Left cardiac atrium (tissue), 4 donors: Measurements from ENCODE around the gene ANO2. TPM values are rescaled to one million over a fixed set of nuclear protein-coding genes. Genes with fewer than 3 reads are reported as not detected.

ENCODE experiments used
- ATAC-seq, 2 donors: fragments of 200-7000 bp; cut with Tn5 transposase; one replicate each; pipeline ENCODE4 v1.9.1; 2020; ENCODE audit warnings: mild to moderate bottlenecking in 2 of 2, moderate library complexity in 2 of 2
- DNase-seq: peaks from one replicate; pipeline ENCODE4 v3.0.0-alpha.2; 2020
- intact Hi-C, 2 donors: fragments of 100-400 bp; cut with DNase I; formaldehyde crosslinking; loops; one replicate each; pipeline versions ENCODE4 v1.14.1 to v1.15.1; 2022 to 2023
- total RNA-seq, 2 donors: library from RNA; stranded (reverse); fragmentation: NEBNext Ultra II Directional; extraction: Animal tissue kit (Norgen Biotek cat#: 25700); gene quantifications; one replicate each; pipeline ENCODE4 v1.2.1, GENCODE V29; 2021
- donor health status: DM: no; HTN: yes; CAD: no.
- donor health status: DM: no; HTN: yes; CAD: no; lungs with severe emphysema.
- donor health status: DM: yes; HTN: yes; CAD: no.
- donor health status: Dilated cardiomyopathy.

The ANO2 gene
- total RNA-seq, 2 donors from 2014 or later = 11.5 to 23.4 TPM

- intact Hi-C loops = no loop called here
- DNase-seq (no peak), ATAC-seq (peak in 1 of 2 donors; percentile 40)
Measured at GRCh38 chr12:5768171-5768570, 176.9 kb downstream of the ANO2 start.

DNA sequence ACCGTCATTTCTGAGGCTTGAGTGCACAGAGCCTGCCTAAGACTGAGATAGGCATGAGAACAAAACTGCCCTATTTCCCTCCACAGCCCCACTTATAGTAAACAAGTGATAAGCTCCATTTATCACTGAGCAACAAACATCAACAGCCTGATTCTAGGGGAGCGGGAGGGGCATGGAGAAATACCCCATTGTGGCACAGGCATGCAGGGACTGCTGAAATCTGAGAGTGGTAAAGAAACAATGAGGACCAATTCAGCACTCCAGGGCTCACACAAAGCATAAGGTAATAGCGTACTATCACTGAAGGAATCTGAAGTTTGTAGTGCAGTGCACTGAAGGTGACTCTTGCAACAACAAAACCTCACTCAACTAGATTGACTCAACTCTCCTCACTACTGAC is 186.7 kb downstream of the ANO2 start:
- DNase-seq (no peak), ATAC-seq (no peak)
- intact Hi-C loops = no loop called here

GRCh38 chr12:5756338-5756842 is 188.7 kb downstream of the ANO2 start:
- no peak for ATAC-seq
- intact Hi-C loops = no loop called here

DNA sequence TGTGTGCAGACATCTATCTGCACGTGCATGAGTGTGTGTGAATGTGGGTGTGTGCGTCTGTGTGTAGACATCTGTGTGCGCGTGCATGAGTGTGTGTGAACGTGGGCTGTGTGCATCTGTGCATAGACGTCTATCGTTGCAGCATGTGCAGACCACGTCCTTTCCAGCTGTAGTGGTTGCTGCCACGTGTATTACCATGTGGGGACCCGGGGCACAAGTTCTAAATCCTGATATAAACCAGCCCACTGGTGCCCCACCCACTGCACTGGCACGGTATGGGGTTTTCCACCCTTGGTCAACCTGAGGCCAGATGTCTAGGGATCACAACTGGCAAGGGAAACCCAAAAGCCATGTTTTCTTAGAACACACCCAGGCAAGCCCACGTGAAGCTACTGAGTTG is 197.0 kb downstream of the ANO2 start:
- DNase-seq (peak; percentile 36), ATAC-seq (no peak)
- intact Hi-C loops = loop anchor here in 1 of 2 donors (5.0 kb wide), 1 partner anchor 34 kb away; no protein-coding TSS in a partner anchor

More at GRCh38 chr12:5756338-5756842, 188.7 kb downstream of the ANO2 start:
- DNase-seq = no peak

- ATAC-seq (no peak), DNase-seq (no peak)
- intact Hi-C loops = loop anchor here in 1 of 2 donors (5.0 kb wide), 1 partner anchor 35 kb away; no protein-coding TSS in a partner anchor
Measured at GRCh38 chr12:5746917-5747316, 198.1 kb downstream of the ANO2 start.

DNA sequence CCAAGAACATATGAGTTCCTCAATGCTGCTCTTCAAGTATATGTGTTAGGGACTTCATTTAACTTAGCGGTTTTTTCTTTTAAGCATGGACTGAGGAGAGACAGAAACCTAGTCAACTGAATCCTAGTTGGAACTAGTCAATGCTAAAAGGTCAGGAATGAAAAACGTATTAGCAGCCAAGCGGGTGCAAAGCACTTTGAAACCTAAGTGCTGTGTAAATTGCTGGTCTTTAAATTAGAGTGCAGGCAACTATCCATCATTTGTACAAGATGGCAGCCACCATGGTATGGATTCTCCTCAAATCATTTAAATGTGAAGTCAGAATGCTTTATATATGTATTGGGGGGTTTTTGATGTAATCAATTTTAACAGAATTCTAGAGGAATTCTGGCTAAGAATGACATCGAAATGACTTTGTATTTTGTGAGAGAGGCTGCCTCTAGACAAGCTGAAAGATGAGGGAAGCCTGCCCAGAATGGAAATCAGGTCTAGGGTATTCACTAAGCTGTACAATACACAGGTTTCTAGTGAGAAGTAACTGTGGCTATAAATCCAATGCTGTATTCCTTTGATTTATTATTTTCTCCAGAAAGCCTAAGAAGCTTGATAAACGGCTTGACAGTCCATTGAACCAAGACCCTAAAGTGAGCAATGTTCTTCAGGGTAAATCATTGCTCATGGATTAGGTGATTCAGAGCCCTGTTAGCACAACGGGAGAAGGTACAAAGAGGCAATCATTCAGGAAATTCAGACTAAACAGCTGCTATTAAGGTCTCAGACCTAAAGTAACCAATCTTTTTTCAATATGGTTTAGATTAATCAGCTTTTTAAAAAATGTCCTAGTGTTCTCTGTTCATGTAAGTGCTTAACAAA is 198.8 kb downstream of the ANO2 start:
- no peak for ATAC-seq
- no peak for DNase-seq
- intact Hi-C loops = loop anchor here in 1 of 2 donors (5.0 kb wide), 1 partner anchor 36 kb away; no protein-coding TSS in a partner anchor

- ATAC-seq (peak; percentile 69 to 94), DNase-seq (peak; percentile 73)
- intact Hi-C loops = loop anchor here in 1 of 2 donors (5.0 kb wide), 1 partner anchor 37 kb away; no protein-coding TSS in a partner anchor
Measured at GRCh38 chr12:5745251-5745888, 199.7 kb downstream of the ANO2 start.

DNA sequence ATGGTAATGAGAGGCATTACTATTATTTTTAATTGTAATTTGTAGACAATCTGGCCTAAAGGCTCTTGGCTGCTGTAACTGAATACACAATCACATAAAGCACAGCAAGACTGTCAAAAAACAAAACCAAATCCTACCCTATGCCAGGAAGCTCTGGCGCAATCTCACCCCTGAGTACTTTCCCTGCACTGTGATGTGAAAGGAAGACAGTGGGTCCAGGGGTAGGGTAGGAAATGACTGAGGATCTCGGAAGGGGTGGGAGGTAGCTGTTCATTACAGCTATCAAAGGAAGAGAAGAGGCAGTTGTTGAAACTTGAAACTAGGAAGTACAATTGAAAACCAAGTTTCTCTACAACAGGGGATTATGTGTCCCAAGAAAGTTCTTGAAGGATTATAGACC is 202.8 kb downstream of the ANO2 start:
- intact Hi-C loops = no loop called here

DNA sequence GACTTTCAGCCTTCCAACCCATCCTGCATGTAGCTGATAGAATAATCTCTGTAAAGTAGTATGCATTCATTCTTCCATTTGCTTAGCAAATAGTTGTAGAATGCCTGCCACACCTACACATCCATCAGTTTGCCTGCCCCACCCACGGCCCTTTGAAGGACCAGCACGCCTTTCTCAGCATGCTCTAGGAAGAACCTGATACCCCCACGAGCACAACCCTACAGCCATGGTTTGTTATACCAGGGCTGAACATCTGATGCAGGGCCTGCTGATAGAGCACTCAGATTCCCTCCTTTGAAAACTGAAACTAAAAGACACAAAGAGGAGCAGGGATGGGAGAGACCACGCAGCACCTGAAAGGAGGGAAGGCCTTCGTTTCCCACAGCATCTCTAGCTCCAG is 205.1 kb downstream of the ANO2 start:
- ATAC-seq (no peak), DNase-seq (no peak)
- intact Hi-C loops = no loop called here

More for the DNA sequence above, 202.8 kb downstream of the ANO2 start:
- DNase-seq (no peak), ATAC-seq (no peak)

DNA sequence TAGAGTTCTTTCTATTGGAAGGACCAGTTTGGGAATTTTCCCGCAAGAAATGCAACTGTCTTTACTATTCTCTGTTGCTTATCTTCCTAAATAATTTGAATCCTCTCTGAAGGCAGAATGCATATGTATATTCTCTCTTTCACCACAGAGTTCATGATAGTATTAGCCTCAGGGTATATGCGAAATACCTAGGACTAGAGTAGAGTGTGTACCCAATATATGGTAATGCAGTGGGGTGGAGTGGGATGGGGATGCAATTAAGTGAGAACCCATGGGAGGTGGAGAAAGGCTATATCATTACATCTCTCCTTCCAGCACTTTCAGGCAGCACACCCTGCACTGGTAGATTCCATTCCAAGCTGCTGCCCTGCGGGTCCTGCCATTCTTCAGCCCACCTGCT is 207.3 kb downstream of the ANO2 start:
- intact Hi-C loops = no loop called here
- ATAC-seq (no peak), DNase-seq (no peak)

DNA sequence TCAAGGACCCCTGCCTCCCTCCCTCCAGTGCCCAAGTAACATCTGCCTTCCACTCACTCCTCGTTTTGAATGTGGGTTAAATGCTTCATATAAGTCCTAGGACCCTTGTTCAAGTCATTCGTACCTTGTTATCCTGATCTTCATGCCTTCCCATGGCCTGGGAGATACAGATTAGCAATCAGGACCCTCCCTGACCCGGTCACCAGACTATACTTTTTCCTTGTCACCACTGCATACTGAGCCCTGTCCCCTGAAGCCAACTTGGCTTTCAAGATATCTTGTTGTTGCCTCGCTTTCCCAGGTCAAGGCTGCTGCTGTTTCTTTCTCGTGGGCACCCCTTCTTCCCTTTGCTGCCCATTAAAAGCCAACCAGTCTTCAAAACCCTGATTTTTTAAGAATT is 208.5 kb downstream of the ANO2 start:
- intact Hi-C loops = no loop called here
- no peak for ATAC-seq
- DNase-seq = no peak

GRCh38 chr12:5736016-5736415 is 209.0 kb downstream of the ANO2 start:
- ATAC-seq (no peak), DNase-seq (no peak)
- intact Hi-C loops = no loop called here

- intact Hi-C loops = no loop called here
- ATAC-seq = no peak
- DNase-seq = no peak
Measured at GRCh38 chr12:5733916-5734315, 211.1 kb downstream of the ANO2 start.

- ATAC-seq (no peak), DNase-seq (no peak)
- intact Hi-C loops = no loop called here
Measured at GRCh38 chr12:5733136-5733755, 211.8 kb downstream of the ANO2 start.

DNA sequence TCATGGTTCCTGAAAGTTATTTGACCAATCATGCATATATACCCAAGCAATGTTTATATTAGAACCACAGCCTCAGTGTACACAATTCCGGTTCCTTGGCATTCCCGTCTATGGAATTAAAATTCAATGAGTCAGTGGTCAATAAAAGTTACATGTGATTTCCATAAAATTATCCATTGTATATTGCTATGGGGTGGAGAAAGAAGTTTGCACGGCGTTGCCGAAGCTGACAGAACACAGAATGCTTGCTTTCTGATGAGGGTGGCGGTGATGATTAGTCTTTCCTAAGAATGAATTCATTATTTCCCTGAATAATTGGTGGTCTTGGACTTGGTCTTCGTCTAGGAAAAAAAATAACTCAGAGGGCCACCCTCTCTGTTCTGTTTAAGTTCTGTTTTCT is 214.1 kb downstream of the ANO2 start:
- no peak for DNase-seq
- ATAC-seq = no peak
- intact Hi-C loops = no loop called here

DNA sequence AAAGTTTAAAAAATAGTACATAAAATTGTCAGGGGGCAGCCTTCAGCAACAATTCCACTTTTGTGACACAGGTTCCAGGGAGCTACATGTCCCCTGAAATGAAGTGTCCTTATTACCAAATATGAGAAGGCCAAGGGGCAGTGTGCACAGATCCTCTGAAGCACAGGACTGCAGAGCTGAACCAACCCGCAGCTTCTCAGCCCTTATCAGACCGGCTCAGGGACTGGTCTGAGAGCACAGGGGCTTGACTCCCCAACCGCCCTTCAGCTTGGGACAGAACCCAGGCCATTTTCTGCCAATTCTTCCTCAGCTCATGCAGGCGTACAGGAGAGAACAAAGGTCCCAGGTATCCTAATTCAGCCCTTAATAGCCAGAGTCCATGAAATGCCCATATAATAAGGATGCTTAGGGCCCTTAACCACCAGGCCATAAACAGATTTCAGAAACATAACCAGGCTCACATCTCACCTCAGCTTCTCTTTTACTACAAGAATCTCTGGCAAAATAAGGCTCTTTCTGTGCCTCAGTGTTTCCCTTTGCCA is 221.3 kb downstream of the ANO2 start:
- DNase-seq (no peak), ATAC-seq (no peak)
- intact Hi-C loops = no loop called here

GRCh38 chr12:5723071-5723470 is 222.0 kb downstream of the ANO2 start:
- no peak for ATAC-seq

GRCh38 chr12:5720381-5721005 is 224.6 kb downstream of the ANO2 start:
- intact Hi-C loops = no loop called here
- DNase-seq = no peak
- ATAC-seq = no peak

More at GRCh38 chr12:5723071-5723470, 222.0 kb downstream of the ANO2 start:
- intact Hi-C loops = no loop called here
- DNase-seq = no peak

GRCh38 chr12:5718680-5719079 is 226.4 kb downstream of the ANO2 start:
- ATAC-seq (no peak), DNase-seq (peak; percentile 62)
- intact Hi-C loops = no loop called here
